ENCODE results near the gene RTP5. TPM values are rescaled to one million over a fixed set of nuclear protein-coding genes. Genes with fewer than 3 reads are reported as not detected.

RTP5 gene
- total RNA-seq, 1 donor from 2014 or later = not detected

DNA sequence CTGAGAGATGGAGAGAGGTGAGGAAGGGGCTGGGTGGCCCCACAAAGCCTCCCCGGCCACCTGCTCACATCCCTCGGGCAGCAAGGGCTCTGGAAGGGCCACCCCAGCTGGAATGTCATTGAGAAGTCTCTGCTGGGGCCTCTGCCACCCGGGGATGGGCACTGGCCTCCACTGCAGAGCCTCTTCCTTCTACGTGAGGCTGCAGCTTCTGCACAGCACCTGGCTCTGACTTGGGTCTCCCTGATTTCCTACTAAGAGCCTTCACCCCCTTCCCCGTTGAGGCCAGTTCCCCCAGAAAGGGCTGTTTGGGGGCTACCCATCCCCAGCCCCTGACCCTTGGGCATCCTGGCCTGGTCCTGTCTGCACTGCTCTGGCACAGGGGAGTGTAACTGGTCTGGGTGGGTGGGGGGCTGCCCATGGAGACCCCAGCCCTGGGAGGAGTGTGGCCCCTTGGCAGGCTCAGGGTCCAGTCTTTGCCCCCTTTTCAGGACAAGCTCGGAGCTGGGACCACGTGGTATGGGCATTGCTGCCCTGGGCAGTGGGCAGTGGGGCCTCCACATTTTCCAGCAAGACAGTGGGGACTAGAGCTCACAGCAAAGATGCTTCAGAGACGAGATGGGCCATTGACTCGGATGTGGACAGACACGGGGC is 16.4 kb upstream of the RTP5 start:
- Mint-ChIP-seq H3K4me1 (ENCODE audit: unreplicated experiment) (no peaks in the 10 kb centered on the region), H3K27ac (no peak overlapping the region), H3K4me3 (no peak overlapping the region), H3K27me3 (peaks cover 3% of the 10 kb centered on the region), H3K36me3 (no peaks in the 10 kb centered on the region), H3K9me3 (no peaks in the 10 kb centered on the region)
- DNase-seq (ENCODE audit: extremely low spot score, unreplicated experiment) = no peak
- TF ChIP-seq, protein P1, sequence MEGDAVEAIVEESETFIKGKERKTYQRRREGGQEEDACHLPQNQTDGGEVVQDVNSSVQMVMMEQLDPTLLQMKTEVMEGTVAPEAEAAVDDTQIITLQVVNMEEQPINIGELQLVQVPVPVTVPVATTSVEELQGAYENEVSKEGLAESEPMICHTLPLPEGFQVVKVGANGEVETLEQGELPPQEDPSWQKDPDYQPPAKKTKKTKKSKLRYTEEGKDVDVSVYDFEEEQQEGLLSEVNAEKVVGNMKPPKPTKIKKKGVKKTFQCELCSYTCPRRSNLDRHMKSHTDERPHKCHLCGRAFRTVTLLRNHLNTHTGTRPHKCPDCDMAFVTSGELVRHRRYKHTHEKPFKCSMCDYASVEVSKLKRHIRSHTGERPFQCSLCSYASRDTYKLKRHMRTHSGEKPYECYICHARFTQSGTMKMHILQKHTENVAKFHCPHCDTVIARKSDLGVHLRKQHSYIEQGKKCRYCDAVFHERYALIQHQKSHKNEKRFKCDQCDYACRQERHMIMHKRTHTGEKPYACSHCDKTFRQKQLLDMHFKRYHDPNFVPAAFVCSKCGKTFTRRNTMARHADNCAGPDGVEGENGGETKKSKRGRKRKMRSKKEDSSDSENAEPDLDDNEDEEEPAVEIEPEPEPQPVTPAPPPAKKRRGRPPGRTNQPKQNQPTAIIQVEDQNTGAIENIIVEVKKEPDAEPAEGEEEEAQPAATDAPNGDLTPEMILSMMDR (conservative IDR thresholded peaks at IDR 0.05) = no peak

DNA sequence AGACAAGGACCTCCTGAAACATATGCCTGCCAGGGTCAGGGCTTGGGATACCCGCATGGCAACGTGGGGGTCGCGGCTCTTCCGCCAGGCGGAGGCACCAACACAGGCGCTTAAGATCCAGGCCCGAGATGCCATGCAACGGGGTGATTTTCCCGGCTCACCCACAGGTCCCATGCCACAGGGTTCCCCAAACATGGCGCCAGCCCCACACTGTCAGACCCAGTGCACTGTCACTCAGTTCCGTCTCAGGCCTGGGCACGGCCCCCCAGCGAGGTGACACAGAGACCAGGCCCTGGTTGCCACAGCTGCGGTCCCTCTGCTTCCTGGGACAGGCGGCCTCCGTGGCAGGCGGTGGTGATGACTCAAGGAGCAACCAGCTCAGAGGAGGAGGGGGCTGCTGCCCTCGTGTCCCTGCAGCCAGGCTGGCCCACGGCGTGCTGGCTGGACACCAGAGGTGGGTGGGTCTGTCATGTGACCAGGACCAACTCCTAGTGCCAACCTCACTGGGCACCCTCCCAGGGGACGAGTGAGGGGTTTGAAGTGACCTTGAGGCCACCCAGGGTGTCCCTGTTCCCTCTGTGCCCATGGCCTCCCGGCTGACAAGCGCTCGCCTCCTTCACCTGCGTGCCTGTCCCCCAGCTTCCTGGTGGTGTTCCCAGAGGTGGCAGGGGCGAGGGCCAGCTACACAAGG is 15.7 kb upstream of the RTP5 start:
- no peaks in the 10 kb centered on the region for H3K9me3 Mint-ChIP-seq
- H3K36me3 Mint-ChIP-seq = no peaks in the 10 kb centered on the region
- TF ChIP-seq, protein P1 (conservative IDR thresholded peaks at IDR 0.05) = no peak
- peaks cover 1% of the 10 kb centered on the region for H3K27me3 Mint-ChIP-seq
- H3K4me3 Mint-ChIP-seq = no peak overlapping the region
- no peak for DNase-seq (ENCODE audit: extremely low spot score, unreplicated experiment)
- H3K4me1 Mint-ChIP-seq (ENCODE audit: unreplicated experiment) = no peaks in the 10 kb centered on the region
- H3K27ac Mint-ChIP-seq = no peak overlapping the region

DNA sequence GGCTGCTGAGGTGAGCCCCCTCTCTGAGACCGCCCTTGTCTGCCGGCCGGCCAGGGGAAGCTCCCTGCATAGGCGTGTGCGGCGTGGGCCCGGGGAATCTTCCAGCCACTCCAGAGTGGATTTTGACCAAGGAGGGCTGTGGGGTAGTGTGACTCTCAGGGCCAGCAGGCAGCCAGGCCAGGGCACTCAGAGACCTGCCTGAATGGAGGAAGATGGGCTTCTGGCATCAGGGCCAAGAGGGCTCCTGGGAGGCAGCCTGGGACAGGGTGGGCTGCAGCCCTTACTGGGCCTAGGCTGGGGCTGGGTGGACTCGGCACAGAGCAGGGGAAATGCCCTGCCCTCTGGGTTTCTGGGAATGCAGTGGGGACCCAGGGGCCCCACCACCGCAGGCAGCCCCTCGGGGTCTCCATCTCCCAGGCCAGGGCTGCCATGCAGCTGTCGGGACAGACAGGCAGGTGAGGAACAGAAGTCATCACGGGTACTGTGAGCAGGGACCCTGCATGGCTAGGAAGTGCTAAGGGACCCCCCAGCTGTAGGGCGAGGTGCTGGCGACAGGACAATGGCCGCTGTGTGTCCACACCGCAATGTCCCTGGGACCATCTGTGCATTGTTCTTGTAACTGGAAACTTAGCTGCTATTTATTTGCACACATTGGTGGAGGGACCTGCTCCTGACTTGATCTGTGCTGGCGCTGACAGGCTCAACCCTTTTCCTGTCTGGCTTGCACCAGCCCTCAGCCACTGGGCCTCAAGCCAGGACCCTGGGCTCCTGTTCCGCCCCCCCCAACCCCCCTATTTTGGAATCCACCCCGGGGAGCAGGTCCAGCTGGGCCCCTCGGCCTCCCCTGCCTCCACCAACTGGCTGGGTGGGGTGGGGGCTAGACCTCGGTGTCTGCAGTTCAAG is 14.9 kb upstream of the RTP5 start:
- Mint-ChIP-seq H3K4me3 (no peak overlapping the region), H3K27me3 (no peaks in the 10 kb centered on the region), H3K36me3 (no peaks in the 10 kb centered on the region), H3K27ac (no peak overlapping the region), H3K9me3 (no peaks in the 10 kb centered on the region), H3K4me1 (ENCODE audit: unreplicated experiment) (peaks cover under 1% of the 10 kb centered on the region)
- DNase-seq (ENCODE audit: extremely low spot score, unreplicated experiment) = no peak
- TF ChIP-seq, protein P1 (conservative IDR thresholded peaks at IDR 0.05) = no peak

GRCh38 chr2:241855245-241855887 is 14.2 kb upstream of the RTP5 start:
- TF ChIP-seq, protein P1 (conservative IDR thresholded peaks at IDR 0.05) = no peak
- no peaks in the 10 kb centered on the region for H3K36me3 Mint-ChIP-seq
- H3K4me3 Mint-ChIP-seq = no peak overlapping the region
- H3K27me3 Mint-ChIP-seq = no peaks in the 10 kb centered on the region
- DNase-seq (ENCODE audit: extremely low spot score, unreplicated experiment) = no peak
- no peak overlapping the region for H3K27ac Mint-ChIP-seq
- H3K4me1 Mint-ChIP-seq (ENCODE audit: unreplicated experiment) = peaks cover 3% of the 10 kb centered on the region
- no peaks in the 10 kb centered on the region for H3K9me3 Mint-ChIP-seq

GRCh38 chr2:241855888-241856422 is 13.6 kb upstream of the RTP5 start:
- DNase-seq (ENCODE audit: extremely low spot score, unreplicated experiment) = no peak
- no peak overlapping the region for H3K27ac Mint-ChIP-seq
- H3K27me3 Mint-ChIP-seq = no peaks in the 10 kb centered on the region
- H3K4me3 Mint-ChIP-seq = no peak overlapping the region
- TF ChIP-seq, protein P1 (conservative IDR thresholded peaks at IDR 0.05) = no peak
- H3K36me3 Mint-ChIP-seq = no peaks in the 10 kb centered on the region
- no peaks in the 10 kb centered on the region for H3K9me3 Mint-ChIP-seq
- peaks cover 3% of the 10 kb centered on the region for H3K4me1 Mint-ChIP-seq (ENCODE audit: unreplicated experiment)

Data from type B pancreatic cell (in vitro differentiated cells).